Stimulated activated effector memory CD8-positive, alpha-beta T cell treated with anti-CD3 and anti-CD28 coated beads, Interleukin-12 subunit alpha, Interleukin-12 subunit beta, amount 100 ng/mL, for 72 hours (primary cell): ENCODE data around the gene SERPINA5.
"Not testable (repeated sequence)": the region's sequence is repeated elsewhere in the genome, so short reads cannot be mapped to it uniquely, and the experiment has no call there.

Source experiments
- ATAC-seq: fragments of 150-1000 bp; cut with Tn5 transposase; 2 replicates; pipeline ENCODE4 v1.10.0; 2021
- DNase-seq, 2 donors: peaks; one replicate each; pipeline ENCODE4 v3.0.0; 2021 to 2022; ENCODE audit warnings: low spot score in 2 of 2
- H3K27ac Mint-ChIP-seq: one replicate; pipeline ENCODE4 v1.8.0; 2022; ENCODE audit warnings: mild to moderate bottlenecking, mixed read lengths
- H3K36me3 Mint-ChIP-seq: one replicate; pipeline ENCODE4 v1.8.0; 2022; ENCODE audit warnings: mild to moderate bottlenecking, mixed read lengths
- H3K4me1 Mint-ChIP-seq: one replicate; pipeline ENCODE4 v1.8.0; 2022; ENCODE audit warnings: mixed read lengths
- H3K4me3 Mint-ChIP-seq: one replicate; pipeline ENCODE4 v1.8.0; 2022; ENCODE audit warnings: mild to moderate bottlenecking, mixed read lengths
- H3K9me3 Mint-ChIP-seq: one replicate; pipeline ENCODE4 v1.8.0; 2022; ENCODE audit warnings: mixed read lengths

SERPINA5 gene

DNA sequence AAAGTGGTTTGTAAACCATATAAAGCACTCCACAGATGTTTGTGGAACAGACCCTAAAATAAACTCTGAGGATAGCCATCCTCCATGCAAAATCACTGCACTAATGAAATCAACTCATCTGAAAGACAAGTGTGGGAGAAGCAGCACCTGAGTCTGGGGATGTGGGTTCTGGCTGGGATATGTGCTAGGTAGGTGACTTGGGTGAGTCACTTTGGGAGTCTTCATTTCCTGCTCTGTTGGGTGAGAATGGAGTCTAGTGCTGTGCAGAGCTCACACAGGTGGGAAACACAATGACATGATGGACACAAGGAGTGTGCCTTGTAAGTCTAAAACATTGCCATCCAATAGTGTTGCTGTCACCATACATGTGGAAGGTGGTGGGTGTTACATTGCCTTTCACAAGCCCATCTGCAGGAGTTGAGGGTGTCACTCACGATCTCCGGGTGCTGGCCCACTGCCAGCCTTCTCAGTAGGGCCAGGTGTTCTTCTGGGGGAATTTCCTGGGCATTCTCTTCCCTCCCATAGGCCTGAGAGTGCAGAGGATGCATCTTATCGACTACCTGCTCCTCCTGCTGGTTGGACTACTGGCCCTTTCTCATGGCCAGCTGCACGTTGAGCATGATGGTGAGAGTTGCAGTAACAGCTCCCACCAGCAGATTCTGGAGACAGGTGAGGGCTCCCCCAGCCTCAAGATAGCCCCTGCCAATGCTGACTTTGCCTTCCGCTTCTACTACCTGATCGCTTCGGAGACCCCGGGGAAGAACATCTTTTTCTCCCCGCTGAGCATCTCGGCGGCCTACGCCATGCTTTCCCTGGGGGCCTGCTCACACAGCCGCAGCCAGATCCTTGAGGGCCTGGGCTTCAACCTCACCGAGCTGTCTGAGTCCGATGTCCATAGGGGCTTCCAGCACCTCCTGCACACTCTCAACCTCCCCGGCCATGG is 18.0 kb upstream of the SERPINA5 start:
- ATAC-seq: no peak
- Mint-ChIP-seq H3K9me3 (no peaks in the 10 kb centered on the region), H3K36me3 (no peaks in the 10 kb centered on the region), H3K4me1 (no peaks in the 10 kb centered on the region), H3K27ac (no peak overlapping the region), H3K4me3 (no peak overlapping the region)
- DNase-seq: no peak

DNA sequence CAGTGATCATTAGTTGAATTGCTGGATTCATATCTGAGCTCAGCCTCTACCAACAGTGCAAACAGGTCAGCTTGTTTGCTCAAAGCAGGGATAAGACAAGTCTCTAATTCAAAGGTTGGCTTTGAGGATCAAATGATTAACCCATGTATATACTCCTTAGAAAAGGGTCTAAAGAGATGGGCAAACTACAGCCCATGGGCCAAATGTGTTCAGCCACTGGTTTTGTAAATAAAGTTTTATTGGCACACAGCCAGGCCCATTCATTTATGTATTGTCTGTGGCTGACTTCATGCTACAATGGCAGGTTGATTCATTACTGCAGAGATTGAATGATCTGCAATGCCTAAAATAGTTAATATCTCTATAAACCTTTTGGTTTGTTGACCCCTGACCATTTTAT is 16.8 kb upstream of the SERPINA5 start:
- H3K27ac Mint-ChIP-seq: no peak overlapping the region
- no peak overlapping the region for H3K4me3 Mint-ChIP-seq
- no peaks in the 10 kb centered on the region for H3K36me3 Mint-ChIP-seq
- no peak for ATAC-seq
- H3K4me1 Mint-ChIP-seq: no peaks in the 10 kb centered on the region
- H3K9me3 Mint-ChIP-seq: no peaks in the 10 kb centered on the region
- no peak for DNase-seq

- no peak overlapping the region for H3K4me3 Mint-ChIP-seq
- no peaks in the 10 kb centered on the region for H3K4me1 Mint-ChIP-seq
- DNase-seq (no peak), ATAC-seq (no peak)
- no peak overlapping the region for H3K27ac Mint-ChIP-seq
- H3K36me3 Mint-ChIP-seq: no peaks in the 10 kb centered on the region
- no peaks in the 10 kb centered on the region for H3K9me3 Mint-ChIP-seq
These were observed 13.0 kb upstream of the SERPINA5 start for GRCh38 chr14:94568186-94568585.

- H3K27ac Mint-ChIP-seq: no peak overlapping the region
- no peak for ATAC-seq
- no peaks in the 10 kb centered on the region for H3K36me3 Mint-ChIP-seq
- DNase-seq: no peak
- H3K4me3 Mint-ChIP-seq: no peak overlapping the region
- H3K9me3 Mint-ChIP-seq: no peaks in the 10 kb centered on the region
- no peaks in the 10 kb centered on the region for H3K4me1 Mint-ChIP-seq
These were observed 11.7 kb upstream of the SERPINA5 start for GRCh38 chr14:94569381-94570001.

DNA sequence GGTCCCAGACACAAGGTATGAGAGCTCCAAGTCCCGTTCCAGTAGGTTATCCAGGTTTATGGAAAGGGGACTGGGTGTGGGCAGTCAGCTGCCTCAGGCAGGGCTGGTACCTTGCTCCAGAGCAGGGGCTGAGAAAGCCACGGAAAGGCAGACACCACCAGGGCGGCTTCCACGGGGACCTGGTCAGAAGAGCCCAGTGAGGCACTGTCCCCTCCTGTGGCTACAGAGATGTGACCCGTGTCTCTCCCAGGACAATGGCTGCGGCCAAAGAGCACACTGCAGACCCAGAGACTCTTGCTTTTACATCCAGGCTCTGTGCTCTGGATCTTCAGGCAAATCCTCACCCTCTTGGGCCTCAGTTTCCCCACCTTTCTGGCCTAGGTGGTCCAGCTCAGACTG is 11.2 kb upstream of the SERPINA5 start:
- no peak for DNase-seq
- H3K27ac Mint-ChIP-seq: no peak overlapping the region
- no peaks in the 10 kb centered on the region for H3K36me3 Mint-ChIP-seq
- no peaks in the 10 kb centered on the region for H3K4me1 Mint-ChIP-seq
- no peaks in the 10 kb centered on the region for H3K9me3 Mint-ChIP-seq
- no peak overlapping the region for H3K4me3 Mint-ChIP-seq
- no peak for ATAC-seq

DNA sequence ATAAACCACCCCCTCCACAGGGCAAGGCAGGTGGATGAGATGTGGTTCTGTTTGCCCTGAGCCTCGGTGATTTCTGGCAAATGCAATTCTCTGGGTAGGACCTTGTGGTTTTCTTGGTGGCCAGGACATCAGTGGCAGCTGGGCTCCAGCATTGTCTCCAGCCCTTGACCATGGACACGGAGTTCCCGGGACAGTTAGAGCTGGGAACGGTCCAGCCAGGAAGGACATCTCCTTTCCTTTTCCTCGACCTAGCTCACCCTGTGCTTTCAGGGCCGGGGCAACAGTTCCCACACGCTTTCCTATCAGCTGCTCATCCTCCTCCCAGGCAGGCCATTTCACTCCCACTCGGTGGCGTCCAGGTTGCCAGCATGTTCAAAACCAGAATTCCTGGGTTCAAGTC is 10.8 kb upstream of the SERPINA5 start:
- no peak for DNase-seq
- H3K27ac Mint-ChIP-seq: no peak overlapping the region
- H3K4me3 Mint-ChIP-seq: no peak overlapping the region
- H3K9me3 Mint-ChIP-seq: no peaks in the 10 kb centered on the region
- H3K36me3 Mint-ChIP-seq: no peaks in the 10 kb centered on the region
- no peaks in the 10 kb centered on the region for H3K4me1 Mint-ChIP-seq
- no peak for ATAC-seq

DNA sequence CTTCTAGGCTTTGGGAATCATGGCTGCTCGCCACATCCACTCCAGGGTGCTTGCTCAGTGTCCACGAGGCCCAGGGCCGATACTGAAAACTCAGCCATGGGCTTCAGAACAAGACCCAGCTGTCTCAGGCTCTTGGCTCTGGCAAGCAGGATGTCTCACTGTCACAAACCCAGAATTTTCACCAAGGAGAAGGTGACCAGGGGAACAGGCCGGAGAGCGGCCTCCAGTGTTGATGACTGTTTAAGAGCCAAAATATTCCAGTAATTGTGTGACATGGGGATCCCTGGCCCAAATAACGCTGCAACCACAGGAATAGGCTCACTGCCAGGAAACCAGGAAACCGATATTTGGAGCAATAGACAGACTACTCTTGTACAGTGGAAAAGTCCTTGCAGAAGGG is 9.8 kb upstream of the SERPINA5 start:
- no peaks in the 10 kb centered on the region for H3K9me3 Mint-ChIP-seq
- no peak overlapping the region for H3K4me3 Mint-ChIP-seq
- DNase-seq: no peak
- ATAC-seq: no peak
- no peaks in the 10 kb centered on the region for H3K36me3 Mint-ChIP-seq
- H3K4me1 Mint-ChIP-seq: no peaks in the 10 kb centered on the region
- H3K27ac Mint-ChIP-seq: no peak overlapping the region

- no peaks in the 10 kb centered on the region for H3K9me3 Mint-ChIP-seq
- H3K27ac Mint-ChIP-seq: no peak overlapping the region
- DNase-seq: no peak
- H3K36me3 Mint-ChIP-seq: no peaks in the 10 kb centered on the region
- H3K4me1 Mint-ChIP-seq: no peaks in the 10 kb centered on the region
- H3K4me3 Mint-ChIP-seq: no peak overlapping the region
- no peak for ATAC-seq
These were observed 9.3 kb upstream of the SERPINA5 start for GRCh38 chr14:94571950-94572349.

GRCh38 chr14:94572637-94573303 is 8.5 kb upstream of the SERPINA5 start:
- DNase-seq: no peak
- no peak for ATAC-seq
- H3K4me3 Mint-ChIP-seq: no peak overlapping the region

DNA sequence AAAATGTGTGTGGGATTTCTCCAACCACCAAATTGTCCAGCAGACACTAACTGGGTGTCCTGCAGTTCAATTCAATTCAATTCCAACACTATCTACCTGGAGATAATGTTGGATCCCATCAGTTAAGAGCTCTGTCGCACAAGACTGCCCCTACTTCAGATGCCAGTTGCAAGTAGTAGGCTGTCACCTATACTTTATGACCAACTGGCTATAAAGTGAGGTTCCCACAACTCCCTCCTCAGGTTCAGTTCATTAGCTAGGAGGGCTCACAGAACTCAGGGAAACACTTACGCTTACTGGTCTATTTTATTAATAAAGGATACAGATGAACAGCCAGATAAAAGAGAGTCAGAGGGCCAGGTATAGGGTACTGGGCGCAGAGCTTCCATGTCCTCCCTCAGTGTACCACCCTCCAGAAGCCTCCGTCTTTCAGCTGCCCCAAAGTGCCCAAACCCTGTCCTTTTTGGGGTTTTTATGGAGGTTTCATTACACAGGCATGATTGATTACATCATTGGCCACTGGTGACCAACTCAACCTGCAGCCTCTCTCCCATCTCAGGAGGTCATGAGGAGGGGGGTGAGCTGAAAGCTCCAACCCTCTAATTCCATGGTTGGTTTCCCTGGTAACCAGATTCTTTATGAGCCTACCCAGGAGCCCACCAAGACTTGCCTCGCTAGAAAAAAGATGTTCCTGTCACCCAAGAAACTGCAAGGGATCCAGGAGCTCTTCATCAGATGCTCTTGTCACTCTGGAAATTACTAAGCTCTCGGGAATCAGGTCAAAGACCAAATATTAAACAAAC is 7.5 kb upstream of the SERPINA5 start:
- Mint-ChIP-seq H3K27ac (no peak overlapping the region), H3K9me3 (no peaks in the 10 kb centered on the region), H3K4me1 (no peaks in the 10 kb centered on the region), H3K4me3 (no peak overlapping the region), H3K36me3 (no peaks in the 10 kb centered on the region)
- DNase-seq: no peak
- ATAC-seq: no peak

More at GRCh38 chr14:94572637-94573303, 8.5 kb upstream of the SERPINA5 start:
- Mint-ChIP-seq H3K27ac (no peak overlapping the region), H3K4me1 (no peaks in the 10 kb centered on the region), H3K9me3 (no peaks in the 10 kb centered on the region), H3K36me3 (no peaks in the 10 kb centered on the region)

GRCh38 chr14:94574336-94574735 is 6.9 kb upstream of the SERPINA5 start:
- no peak for DNase-seq
- H3K4me1 Mint-ChIP-seq: no peaks in the 10 kb centered on the region
- H3K9me3 Mint-ChIP-seq: no peaks in the 10 kb centered on the region
- H3K4me3 Mint-ChIP-seq: no peak overlapping the region
- no peak overlapping the region for H3K27ac Mint-ChIP-seq
- no peak for ATAC-seq
- no peaks in the 10 kb centered on the region for H3K36me3 Mint-ChIP-seq

- Mint-ChIP-seq H3K4me1 (no peaks in the 10 kb centered on the region), H3K9me3 (no peaks in the 10 kb centered on the region), H3K27ac (no peak overlapping the region), H3K36me3 (no peaks in the 10 kb centered on the region), H3K4me3 (no peak overlapping the region)
- ATAC-seq: no peak
- DNase-seq: no peak
These were observed 5.3 kb upstream of the SERPINA5 start for GRCh38 chr14:94575730-94576585.

- H3K36me3 Mint-ChIP-seq, H3K27ac Mint-ChIP-seq, DNase-seq, H3K4me1 Mint-ChIP-seq, H3K4me3 Mint-ChIP-seq, ATAC-seq, H3K9me3 Mint-ChIP-seq: not testable (repeated sequence)
These were observed 3.8 kb upstream of the SERPINA5 start for GRCh38 chr14:94577472-94577871.

DNA sequence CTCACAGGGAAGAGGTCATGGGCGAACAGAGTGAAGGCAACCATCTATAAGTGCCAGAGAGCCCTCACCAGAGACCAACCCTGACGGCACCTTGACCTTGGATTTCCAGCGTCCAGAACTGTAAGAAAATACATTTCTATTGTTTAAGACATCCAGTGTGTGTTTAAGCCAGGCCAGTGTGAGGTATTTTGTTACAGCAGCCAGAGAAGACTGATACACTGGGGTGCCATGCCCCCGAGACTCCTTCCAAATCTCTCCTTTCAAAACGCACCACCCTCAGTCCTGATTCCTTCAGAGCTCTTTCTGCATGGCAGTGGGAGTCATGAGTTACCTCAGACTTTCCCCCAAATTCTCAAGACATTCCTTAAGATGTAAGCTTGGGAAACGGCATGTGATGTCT is 2.5 kb upstream of the SERPINA5 start:
- ATAC-seq: no peak
- H3K27ac Mint-ChIP-seq: no peak overlapping the region
- no peak for DNase-seq
- no peak overlapping the region for H3K4me3 Mint-ChIP-seq
- no peaks in the 10 kb centered on the region for H3K36me3 Mint-ChIP-seq
- H3K9me3 Mint-ChIP-seq: no peaks in the 10 kb centered on the region
- no peaks in the 10 kb centered on the region for H3K4me1 Mint-ChIP-seq
